ENCODE measurements around the gene STRADB.
A peak's percentile ranks its signal among the peaks of the same experiment; 100 is the strongest.
"Not testable (repeated sequence)": the region's sequence is repeated elsewhere in the genome, so short reads cannot be mapped to it uniquely, and the experiment has no call there.

STRADB gene, protein sequence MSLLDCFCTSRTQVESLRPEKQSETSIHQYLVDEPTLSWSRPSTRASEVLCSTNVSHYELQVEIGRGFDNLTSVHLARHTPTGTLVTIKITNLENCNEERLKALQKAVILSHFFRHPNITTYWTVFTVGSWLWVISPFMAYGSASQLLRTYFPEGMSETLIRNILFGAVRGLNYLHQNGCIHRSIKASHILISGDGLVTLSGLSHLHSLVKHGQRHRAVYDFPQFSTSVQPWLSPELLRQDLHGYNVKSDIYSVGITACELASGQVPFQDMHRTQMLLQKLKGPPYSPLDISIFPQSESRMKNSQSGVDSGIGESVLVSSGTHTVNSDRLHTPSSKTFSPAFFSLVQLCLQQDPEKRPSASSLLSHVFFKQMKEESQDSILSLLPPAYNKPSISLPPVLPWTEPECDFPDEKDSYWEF

DNA sequence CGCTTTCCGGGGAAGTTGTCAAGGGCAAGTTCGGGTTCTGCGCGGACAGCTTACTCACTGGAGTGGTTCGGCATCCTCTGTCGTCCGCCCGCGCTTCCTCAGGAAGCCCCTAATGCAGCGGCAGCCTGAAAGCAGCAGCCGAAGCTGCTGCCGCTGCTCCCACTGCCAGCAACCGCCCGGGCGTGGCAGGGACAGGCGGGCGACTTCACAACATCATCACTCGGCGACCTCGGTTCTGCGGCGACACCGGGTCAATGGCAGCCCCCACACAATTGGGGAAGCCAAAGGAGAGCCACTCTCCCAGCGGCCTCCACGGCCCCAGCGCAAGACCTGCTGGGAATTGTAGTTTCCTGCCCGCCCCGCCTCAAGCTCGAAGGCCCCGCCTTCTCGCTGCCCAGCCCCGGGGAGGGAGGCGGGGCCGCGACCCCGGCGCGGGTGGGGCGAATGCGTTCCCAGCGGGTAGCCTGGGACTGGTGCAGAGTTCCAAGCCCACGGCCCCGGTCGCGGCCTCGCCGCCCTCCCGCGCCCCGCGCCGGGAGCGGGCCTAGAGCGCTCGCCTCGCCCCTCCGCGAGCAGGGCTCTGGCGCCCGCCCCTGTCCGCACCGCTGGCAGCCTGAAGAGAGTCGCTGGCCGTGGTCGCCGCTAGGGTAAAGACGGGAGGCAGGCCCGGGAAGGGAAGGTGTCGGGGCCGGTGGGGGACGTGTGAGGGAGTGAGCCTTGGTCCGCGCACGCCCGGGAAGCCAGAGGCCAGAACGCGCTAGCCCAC, at the start of gene STRADB, which contains the start of gene TRAK2:
TSS of gene STRADB (plus strand) at position 449 of the 766 bp plus-strand sequence. CDS start 3,101 bp downstream, outside the sequence.
TSS of gene TRAK2 (minus strand) at position 167 of the 766 bp plus-strand sequence. CDS start 30,951 bp downstream, outside the sequence.
- peak; percentile 94 for DNase-seq

DNA sequence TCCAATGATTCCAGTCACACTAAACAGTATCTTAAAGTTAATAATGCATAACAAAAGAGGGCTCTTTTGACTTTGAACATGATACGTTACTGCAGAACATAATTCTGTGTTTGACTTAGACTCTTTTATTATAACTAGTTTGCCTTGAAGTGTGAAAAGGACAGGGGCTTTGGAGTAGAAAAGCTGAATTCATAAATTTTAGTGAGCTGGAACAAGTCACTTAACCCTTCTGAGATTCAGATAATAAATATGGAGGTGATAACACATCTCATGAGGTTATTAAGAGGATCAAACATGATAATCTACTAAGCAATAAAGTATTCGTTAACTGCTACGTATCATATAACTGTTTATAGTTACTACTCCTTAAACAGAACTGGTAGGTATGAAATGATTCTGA, 49.7 kb upstream of the STRADB start:
- DNase-seq, result no peak

DNA sequence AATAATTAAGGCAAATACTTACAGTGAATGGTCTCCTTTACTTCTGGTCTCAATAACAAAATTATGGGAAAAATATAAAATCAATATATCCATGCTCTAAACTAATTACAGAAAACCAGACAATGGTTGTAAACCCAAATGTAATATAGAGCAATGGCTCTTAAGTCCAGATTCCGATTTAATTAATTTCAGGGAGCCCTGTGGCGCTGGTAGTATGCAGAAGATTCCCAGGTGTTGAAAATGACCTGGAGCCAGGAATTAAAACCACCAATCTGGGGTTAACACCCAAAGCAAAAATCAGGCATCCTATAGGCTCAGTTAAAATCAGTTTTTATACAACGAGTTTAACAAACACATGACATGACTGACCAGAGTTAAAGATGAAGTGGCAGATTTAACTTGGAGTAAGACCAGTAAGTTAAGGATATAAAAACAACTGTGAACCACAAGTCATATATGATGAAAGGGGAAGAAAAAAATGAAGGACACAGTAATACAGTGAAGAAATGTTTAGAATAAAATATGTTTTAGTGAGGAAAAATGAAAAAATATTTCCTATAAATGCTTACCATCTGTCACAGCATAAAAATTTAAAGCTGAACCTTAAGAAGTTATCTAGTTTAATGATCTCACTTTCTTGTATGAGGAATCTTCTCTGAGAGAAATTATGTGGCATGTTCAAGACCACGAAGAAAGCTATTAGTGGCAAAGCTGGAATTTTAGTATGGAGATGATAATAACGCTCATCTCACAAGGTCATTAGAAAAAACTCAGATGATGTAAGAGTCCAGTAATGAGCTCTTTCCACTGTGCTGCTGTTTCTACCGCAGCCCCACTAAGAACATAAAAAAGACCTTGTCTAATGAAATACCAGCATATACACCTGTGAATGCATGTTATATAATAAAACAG, 48.6 kb upstream of the STRADB start:
- DNase-seq, result peak; percentile 71

GRCh38 chr2:201403880-201404279, 47.7 kb upstream of the STRADB start:
- DNase-seq, result peak; percentile 64

DNA sequence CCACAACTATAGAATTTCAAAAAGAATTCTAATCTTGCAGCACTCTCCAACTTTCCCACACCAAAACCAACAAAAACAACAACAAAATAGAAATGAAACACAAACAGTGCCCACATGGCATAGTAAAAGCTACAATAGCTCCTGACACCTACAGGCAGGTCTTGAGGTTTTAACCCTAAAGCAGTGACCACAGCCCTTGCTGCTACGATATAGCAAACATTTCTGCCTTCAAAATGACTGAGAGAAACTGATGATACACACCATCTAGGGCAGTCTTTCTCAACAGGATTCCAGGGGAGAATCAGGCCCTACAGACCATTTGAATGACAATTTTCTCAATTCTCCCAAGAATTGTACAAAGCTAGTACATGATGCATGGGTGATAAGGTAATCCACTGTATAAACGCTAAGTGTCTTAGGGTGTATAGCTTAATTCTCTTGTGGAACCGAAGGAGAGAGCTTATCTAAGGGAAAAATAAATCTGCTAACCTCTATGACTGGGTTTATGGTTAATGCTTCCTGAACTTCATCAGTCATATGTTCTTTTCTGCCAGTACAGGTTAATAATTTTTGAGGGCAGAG, 46.8 kb upstream of the STRADB start:
- no peak for DNase-seq

- DNase-seq, result peak; percentile 79
Measured at GRCh38 chr2:201406077-201406662, 45.4 kb upstream of the STRADB start.

GRCh38 chr2:201407265-201407664, 44.3 kb upstream of the STRADB start:
- DNase-seq, result no peak

DNA sequence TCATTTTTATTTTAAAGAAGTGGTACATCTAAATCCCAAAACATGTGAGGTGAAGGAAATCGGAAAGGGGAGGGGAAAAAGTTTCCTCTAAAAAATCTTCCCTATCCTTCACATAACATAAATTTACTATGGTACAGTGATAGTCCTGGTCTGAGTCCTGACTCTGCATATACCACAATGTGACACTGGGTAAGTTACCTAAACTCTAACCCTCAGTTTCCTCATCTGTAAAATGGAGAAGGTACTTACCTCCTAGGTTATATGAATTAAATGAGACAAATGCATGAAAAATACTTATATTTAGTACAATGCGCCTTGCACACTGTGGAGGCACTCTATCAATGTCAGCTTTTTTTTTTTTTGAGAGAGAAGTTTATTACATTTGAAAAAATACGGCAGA, 42.6 kb upstream of the STRADB start:
- no peak for DNase-seq

DNA sequence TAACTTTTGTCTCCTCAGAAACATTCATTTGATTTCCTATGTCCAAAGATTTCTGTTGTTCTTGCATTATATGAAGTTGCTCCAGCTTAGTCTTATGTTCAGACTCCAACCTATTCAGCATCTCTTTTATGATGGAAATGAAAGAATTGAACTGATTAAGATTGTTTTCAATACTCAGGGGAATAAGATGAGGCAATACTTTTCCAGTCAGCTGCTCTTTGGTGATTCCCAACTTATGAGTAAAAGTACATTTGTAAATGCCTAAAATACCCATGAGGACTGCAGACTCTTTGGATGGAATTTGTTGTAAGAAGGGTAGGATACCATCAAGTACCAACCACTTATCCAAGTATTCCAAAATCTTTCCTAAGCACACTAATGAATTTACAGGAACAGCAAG, 40.1 kb upstream of the STRADB start:
- no peak for DNase-seq

- DNase-seq, result no peak
Measured at GRCh38 chr2:201413143-201413542, 38.4 kb upstream of the STRADB start.

DNA sequence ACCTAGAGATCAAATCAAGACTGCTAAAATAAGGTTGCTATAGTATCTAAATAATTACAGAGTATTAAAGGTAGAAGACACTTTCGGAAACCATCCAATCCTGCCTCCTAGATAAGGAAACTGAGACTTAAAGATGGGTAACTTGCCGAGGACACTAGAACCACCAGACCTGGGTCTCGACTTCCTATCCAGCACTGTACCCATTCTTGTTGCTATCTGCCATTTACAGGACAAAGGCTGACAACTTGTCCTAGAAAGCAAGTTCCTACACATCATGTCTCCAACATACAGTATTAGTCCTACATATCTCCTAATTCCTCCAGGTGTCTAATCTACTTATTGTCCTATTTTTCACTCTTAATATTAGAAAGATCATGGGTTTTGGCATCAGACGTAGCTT, 38.0 kb upstream of the STRADB start:
- no peak for DNase-seq

DNA sequence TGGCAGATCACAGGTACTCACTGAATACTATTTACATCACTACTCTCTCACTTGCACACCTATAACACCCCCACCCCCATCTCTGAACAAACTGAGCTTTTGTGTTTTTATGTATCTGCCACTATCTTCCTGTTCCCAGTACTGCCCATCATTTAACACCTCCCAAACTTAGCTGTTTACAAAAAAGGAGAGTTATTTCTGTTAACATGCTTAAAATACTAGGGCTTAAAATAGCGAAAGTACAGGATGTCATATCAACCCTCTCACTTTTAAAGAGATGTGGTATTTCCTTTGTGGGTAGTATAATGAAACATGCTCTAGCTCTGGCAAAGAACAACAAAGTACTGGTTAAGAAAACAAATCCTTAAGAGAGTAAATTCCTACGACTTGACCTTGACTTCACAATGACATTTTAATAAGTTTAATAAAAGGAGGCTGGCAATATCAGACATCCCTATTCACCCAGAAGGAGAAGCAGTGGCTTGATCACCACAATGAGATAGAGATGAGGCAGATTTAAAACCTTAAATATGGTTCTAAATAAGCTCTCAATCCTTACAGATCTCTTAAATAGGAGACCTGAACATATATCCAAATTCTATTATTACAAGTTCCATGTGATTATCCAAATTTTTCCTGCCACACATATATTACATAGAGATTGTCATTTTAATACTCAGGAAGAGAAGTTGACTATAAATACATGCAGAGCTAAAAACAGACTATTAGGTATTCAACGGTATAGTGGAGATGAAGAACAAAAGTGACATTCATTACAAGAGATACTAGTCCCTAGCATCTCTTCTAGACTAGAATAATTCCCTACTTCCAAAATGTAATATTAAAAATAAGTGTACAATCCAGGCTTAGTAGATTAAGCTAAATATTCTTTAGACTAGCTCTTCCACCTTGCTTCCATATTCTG, 37.2 kb upstream of the STRADB start:
- DNase-seq, result peak; percentile 61

GRCh38 chr2:201415149-201415548, 36.4 kb upstream of the STRADB start:
- DNase-seq, result no peak

- DNase-seq, result peak; percentile 33
Measured at GRCh38 chr2:201419057-201419635, 32.4 kb upstream of the STRADB start.

DNA sequence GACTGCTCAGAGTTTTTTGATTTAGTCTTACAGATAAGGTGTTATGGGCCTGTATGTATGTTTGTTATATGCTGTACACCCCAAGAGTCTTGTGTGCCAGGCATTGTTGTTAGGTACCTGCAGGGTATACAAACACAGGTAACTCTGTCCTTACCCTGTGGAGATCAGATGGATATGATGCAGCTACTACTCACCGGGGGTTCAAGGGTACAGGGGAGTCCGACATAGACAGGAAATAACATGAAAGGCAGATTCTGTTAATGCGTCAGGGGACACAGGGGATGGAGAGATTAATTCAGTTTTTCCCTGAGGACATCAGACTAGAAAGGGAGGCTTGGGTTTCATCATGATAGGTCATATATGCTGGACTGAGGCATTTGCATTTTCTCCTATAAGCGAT, 31.6 kb upstream of the STRADB start:
- DNase-seq, result no peak

DNA sequence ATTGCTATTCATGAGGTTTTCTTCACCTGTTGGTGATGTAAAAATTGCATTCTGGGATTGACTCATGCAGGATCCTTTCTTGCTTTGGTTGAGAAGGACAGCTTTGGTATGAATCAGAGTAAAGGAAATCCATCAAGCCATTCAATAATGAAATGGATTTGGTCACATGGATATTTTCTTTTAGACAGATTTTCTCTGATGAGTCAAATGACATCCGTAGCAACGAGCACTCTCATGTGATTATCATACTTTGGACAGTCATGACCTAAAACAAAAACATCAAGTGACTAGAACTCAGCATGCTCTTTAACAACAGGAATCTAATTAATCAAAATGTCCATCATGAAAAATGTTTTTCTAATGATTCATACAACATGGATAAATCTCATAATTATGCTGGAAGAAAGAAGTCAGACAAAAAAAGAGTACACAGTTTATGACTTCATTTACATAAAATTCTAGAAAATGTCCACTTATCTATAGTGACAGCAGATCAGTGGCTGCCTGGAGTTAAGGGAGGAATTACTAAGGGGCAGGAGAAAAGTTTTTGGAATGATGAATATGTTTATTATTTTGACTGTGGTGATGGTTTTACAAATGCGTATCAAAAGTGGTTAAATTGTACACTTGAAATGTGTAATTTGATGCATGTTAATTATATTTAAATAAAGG, 31.0 kb upstream of the STRADB start:
- peak; percentile 80 for DNase-seq

DNA sequence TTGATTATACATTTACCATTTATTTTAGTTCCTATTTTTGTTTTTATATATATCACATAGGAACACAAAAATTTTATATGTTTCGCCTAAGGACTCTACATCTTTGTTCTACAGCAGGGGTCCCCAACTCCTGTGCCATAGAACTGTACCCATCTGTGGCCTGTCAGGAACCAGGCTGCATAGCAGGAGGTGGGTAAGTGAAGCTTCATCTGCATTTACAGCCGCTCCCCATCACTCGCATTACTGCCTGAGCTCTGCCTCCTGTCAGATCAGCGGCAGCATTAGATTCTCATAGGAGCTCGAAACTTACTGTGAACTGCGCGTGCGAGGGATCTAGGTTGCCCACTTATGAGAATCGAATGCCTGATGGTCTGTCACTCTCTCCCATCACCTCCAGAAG, 25.6 kb upstream of the STRADB start:
- DNase-seq, result no peak

DNA sequence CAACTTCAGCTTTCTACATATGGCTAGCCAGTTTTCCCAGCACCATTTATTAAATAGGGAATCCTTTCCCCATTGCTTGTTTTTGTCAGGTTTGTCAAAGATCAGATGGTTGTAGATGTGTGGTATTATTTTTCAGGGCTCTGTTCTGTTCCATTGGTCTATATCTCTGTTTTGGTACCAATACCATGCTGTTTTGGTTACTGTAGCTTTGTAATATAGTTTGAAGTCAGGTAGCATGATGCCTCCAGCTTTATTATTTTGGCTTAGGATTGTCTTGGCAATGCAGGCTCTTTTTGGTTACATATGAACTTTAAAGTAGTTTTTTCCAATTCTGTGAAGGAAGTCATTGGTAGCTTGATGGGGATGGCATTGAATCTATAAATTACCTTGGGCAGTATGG, 23.2 kb upstream of the STRADB start:
- DNase-seq, result not testable (repeated sequence)

DNA sequence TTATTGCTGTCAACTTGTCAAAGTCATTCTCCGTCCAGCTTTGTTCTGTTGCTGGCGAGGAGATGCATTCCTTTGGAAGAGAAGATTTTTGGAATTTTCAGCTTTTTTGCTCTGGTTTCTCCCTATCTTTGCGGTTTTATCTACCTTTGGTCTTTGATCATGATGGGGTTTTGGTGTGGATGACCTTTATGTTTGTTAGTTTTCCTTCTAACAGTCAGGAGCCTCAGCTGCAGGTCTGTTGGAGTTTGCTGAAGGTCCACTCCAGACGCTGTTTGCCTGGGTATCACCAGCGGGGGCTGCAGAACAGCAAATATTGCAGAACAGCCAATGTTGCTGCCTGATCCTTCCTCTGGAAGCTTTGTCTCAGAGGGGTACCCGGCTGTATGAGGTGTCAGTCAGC, 21.7 kb upstream of the STRADB start:
- not testable (repeated sequence) for DNase-seq

GRCh38 chr2:201430322-201430721, 21.2 kb upstream of the STRADB start:
- not testable (repeated sequence) for DNase-seq

Measured in EL (cell line).